ENCODE data around the gene DTX3.

DNA sequence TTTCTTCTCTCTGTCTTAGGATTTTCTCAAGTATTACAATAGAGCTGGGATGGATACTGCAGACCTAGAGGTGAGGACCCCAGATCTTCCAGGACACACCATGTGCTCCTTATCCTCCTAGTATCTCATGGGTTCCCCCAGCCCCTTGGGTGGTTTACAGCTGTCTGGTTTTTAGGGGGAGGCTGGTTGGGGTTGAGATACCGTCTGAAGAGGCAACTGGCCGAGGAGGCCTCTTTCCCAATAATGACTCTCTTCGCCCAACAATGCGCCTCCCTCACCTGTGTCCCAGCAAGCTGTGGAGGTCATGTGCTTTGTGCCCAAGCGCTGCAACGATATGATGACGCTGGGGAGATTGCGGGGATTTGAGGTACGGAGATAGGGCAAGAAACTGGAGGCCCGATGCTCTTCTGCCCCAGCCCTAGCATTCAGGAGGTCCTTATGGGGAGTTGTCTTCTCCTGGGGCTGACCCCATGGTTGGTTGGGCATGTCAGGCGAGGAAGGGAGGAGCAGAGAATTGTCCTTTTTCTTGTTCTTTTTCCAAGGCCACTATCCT lies 10.4 kb downstream of the DTX3 start:
- TF ChIP-seq, protein P1, sequence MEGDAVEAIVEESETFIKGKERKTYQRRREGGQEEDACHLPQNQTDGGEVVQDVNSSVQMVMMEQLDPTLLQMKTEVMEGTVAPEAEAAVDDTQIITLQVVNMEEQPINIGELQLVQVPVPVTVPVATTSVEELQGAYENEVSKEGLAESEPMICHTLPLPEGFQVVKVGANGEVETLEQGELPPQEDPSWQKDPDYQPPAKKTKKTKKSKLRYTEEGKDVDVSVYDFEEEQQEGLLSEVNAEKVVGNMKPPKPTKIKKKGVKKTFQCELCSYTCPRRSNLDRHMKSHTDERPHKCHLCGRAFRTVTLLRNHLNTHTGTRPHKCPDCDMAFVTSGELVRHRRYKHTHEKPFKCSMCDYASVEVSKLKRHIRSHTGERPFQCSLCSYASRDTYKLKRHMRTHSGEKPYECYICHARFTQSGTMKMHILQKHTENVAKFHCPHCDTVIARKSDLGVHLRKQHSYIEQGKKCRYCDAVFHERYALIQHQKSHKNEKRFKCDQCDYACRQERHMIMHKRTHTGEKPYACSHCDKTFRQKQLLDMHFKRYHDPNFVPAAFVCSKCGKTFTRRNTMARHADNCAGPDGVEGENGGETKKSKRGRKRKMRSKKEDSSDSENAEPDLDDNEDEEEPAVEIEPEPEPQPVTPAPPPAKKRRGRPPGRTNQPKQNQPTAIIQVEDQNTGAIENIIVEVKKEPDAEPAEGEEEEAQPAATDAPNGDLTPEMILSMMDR (IDR thresholded peaks at IDR 0.05), result no peak
- TF ChIP-seq POLR2A (IDR thresholded peaks at IDR 0.05), result no peak
